H9 (cell line): ENCODE data around the gene ACTA1. TPM values are rescaled to one million over a fixed set of nuclear protein-coding genes. Genes with fewer than 3 reads are reported as not detected.

ENCODE experiments used
- DNase-seq: peaks from one replicate; pipeline ENCODE4 v3.0.0-alpha.2; 2017
- H2AFZ ChIP-seq: one replicate; pipeline ENCODE4 v1.6.1; 2013; ENCODE audit warnings: mild to moderate bottlenecking, low read length, control low read depth, moderate library complexity
- H2AK5ac ChIP-seq: 2 replicates; pipeline ENCODE4 v1.6.1; 2013; ENCODE audit warnings: low read length, control low read depth, mixed read lengths; ENCODE audit not compliant: insufficient read length
- H2BK120ac ChIP-seq: one replicate; pipeline ENCODE4 v1.6.1; 2013; ENCODE audit warnings: low read depth, mild to moderate bottlenecking, low read length, control low read depth, inconsistent platforms; ENCODE audit not compliant: poor library complexity, severe bottlenecking
- H2BK12ac ChIP-seq: 2 replicates; pipeline ENCODE4 v1.6.1; 2013; ENCODE audit warnings: low read length, control low read depth, mixed read lengths, low read depth; ENCODE audit not compliant: insufficient read length
- H2BK15ac ChIP-seq: 2 replicates; pipeline ENCODE4 v1.6.1; 2013; ENCODE audit warnings: low read depth, low read length, control low read depth
- H2BK20ac ChIP-seq: one replicate; pipeline ENCODE4 v1.6.1; 2013; ENCODE audit warnings: low read depth, mild to moderate bottlenecking, low read length, control low read depth, inconsistent platforms; ENCODE audit not compliant: poor library complexity, severe bottlenecking
- H2BK5ac ChIP-seq: 2 replicates; pipeline ENCODE4 v1.6.1; 2013; ENCODE audit warnings: low read length, control low read depth, mixed read lengths; ENCODE audit not compliant: insufficient read length
- H3K14ac ChIP-seq: 2 replicates; pipeline ENCODE4 v1.6.1; 2013; ENCODE audit warnings: low read length, control low read depth; ENCODE audit not compliant: insufficient read depth
- H3K18ac ChIP-seq: 2 replicates; pipeline ENCODE4 v1.6.1; 2013; ENCODE audit warnings: low read depth, mild to moderate bottlenecking, mixed read lengths, low read length, control low read depth; ENCODE audit not compliant: insufficient read length
- H3K23ac ChIP-seq: 2 replicates; pipeline ENCODE4 v1.6.1; 2013; ENCODE audit warnings: low read length, control low read depth, mixed read lengths, low read depth; ENCODE audit not compliant: insufficient read length
- H3K23me2 ChIP-seq: 2 replicates; pipeline ENCODE4 v1.6.1; 2013; ENCODE audit warnings: low read depth, mild to moderate bottlenecking, mixed read lengths, low read length, control low read depth; ENCODE audit not compliant: insufficient read length, poor library complexity, severe bottlenecking
- H3K27ac ChIP-seq: 2 replicates; pipeline ENCODE4 v1.5.1; 2013; ENCODE audit warnings: low read length, control low read depth, mixed read lengths, low read depth; ENCODE audit not compliant: insufficient read length
- H3K27me3 ChIP-seq: 2 replicates; pipeline ENCODE4 v1.6.1; 2013; ENCODE audit warnings: low read length, control low read depth, inconsistent platforms; ENCODE audit not compliant: insufficient read depth
- H3K4ac ChIP-seq: 2 replicates; pipeline ENCODE4 v1.6.1; 2013; ENCODE audit warnings: low read depth, mild to moderate bottlenecking, control low read depth, inconsistent platforms, low read length, moderate library complexity
- H3K4me1 ChIP-seq: 2 replicates; pipeline ENCODE4 v1.6.1; 2013; ENCODE audit warnings: low read length, control low read depth, inconsistent platforms; ENCODE audit not compliant: insufficient read depth
- H3K4me2 ChIP-seq: 2 replicates; pipeline ENCODE4 v1.6.1; 2013; ENCODE audit warnings: low read length, control low read depth, mixed read lengths; ENCODE audit not compliant: insufficient read length, insufficient read depth
- H3K56ac ChIP-seq: 2 replicates; pipeline ENCODE4 v1.6.1; 2013; ENCODE audit warnings: low read depth, mild to moderate bottlenecking, mixed read lengths, low read length, control low read depth; ENCODE audit not compliant: insufficient read length
- H3K79me1 ChIP-seq: 2 replicates; pipeline ENCODE4 v1.6.1; 2013; ENCODE audit warnings: low read depth, mild to moderate bottlenecking, moderate library complexity, low read length, control low read depth, inconsistent platforms; ENCODE audit not compliant: insufficient read depth, poor library complexity, severe bottlenecking
- H3K79me2 ChIP-seq: 2 replicates; pipeline ENCODE4 v1.6.1; 2013; ENCODE audit warnings: low read length, control low read depth, inconsistent platforms; ENCODE audit not compliant: insufficient read depth
- H3K9ac ChIP-seq: 2 replicates; pipeline ENCODE4 v1.6.1; 2013; ENCODE audit warnings: low read length, control low read depth, mixed read lengths; ENCODE audit not compliant: insufficient read length; ENCODE audit errors: extremely low read depth
- H3K9me3 ChIP-seq: one replicate; pipeline ENCODE4 v1.6.1; 2013; ENCODE audit warnings: low read depth, low read length, inconsistent platforms; ENCODE audit not compliant: control insufficient read depth
- H3T11ph ChIP-seq: one replicate; pipeline ENCODE4 v1.6.1; 2013; ENCODE audit warnings: mild to moderate bottlenecking, low read length, control low read depth, inconsistent platforms
- H4K20me1 ChIP-seq: one replicate; pipeline ENCODE4 v1.6.1; 2013; ENCODE audit not compliant: control insufficient read depth, insufficient read length, insufficient read depth
- H4K5ac ChIP-seq: 2 replicates; pipeline ENCODE4 v1.6.1; 2013; ENCODE audit warnings: low read depth, mild to moderate bottlenecking, mixed read lengths, low read length, control low read depth; ENCODE audit not compliant: insufficient read length
- H4K8ac ChIP-seq: replicated peaks from 2 replicates; pipeline ENCODE4 v1.6.1; 2013; ENCODE audit warnings: low read length, control low read depth, mixed read lengths, low read depth; ENCODE audit not compliant: insufficient read length
- H4K91ac ChIP-seq: 2 replicates; pipeline ENCODE4 v1.6.1; 2013; ENCODE audit warnings: low read depth, mild to moderate bottlenecking, moderate library complexity, mixed read lengths, low read length, control low read depth; ENCODE audit not compliant: insufficient read length
- H3K27ac Mint-ChIP-seq, 3 experiments: 2 replicates in 2 of 3; 3 replicates in 1 of 3; pipeline ENCODE4 v1.8.0; 2020 to 2021; ENCODE audit warnings: mixed read lengths in 3 of 3, mild to moderate bottlenecking in 1 of 3, moderate library complexity in 1 of 3
- H3K27me3 Mint-ChIP-seq: 2 replicates; pipeline ENCODE4 v1.8.0; 2021; ENCODE audit warnings: low read depth, mild to moderate bottlenecking, moderate library complexity, mixed read lengths
- H3K36me3 Mint-ChIP-seq, 3 experiments: 2 replicates in 2 of 3; 3 replicates in 1 of 3; pipeline ENCODE4 v1.8.0; 2020 to 2021; ENCODE audit warnings: low read depth in 3 of 3, mixed read lengths in 3 of 3; ENCODE audit not compliant: insufficient read depth in 1 of 3
- H3K4me1 Mint-ChIP-seq, 2 experiments: 2 replicates each; pipeline ENCODE4 v1.8.0; 2020; ENCODE audit warnings: mixed read lengths in 2 of 2
- H3K4me3 Mint-ChIP-seq, 2 experiments: 2 replicates in 1 of 2; 3 replicates in 1 of 2; pipeline ENCODE4 v1.8.0; 2020 to 2021; ENCODE audit warnings: mild to moderate bottlenecking in 2 of 2, mixed read lengths in 2 of 2, moderate library complexity in 1 of 2
- H3K9me3 Mint-ChIP-seq, 2 experiments: 2 replicates in 1 of 2; 3 replicates in 1 of 2; pipeline ENCODE4 v1.8.0; 2020; ENCODE audit warnings: mild to moderate bottlenecking in 2 of 2, mixed read lengths in 2 of 2, moderate library complexity in 1 of 2
- CTCF ChIP-seq: fragments of 200-600 bp; sonication (generic); conservative IDR thresholded peaks from 3 replicates; pipeline ENCODE4 v1.8.0; 2021; ENCODE audit warnings: antibody characterized with exemption, mild to moderate bottlenecking
- WGBS: extraction: QIAGEN DNeasy Blood & Tissue Kit; methylation state at CpG from one replicate; pipeline ENCODE4 v1.1.7; 2013; ENCODE audit warnings: missing lambda C conversion rate, low lambda C conversion rate, mixed read lengths; ENCODE audit not compliant: insufficient read length; ENCODE audit errors: extremely low coverage; 5-methylcytosine and 5-hydroxymethylcytosine counted together
- total RNA-seq: library from RNA; stranded (reverse); gene quantifications from 2 replicates; pipeline ENCODE4 v1.2.1, GENCODE V29; 2021

The ACTA1 gene
- total RNA-seq, 1 experiment from 2014 or later, result 48.5 TPM

- no peak overlapping the region for H3K4me3 Mint-ChIP-seq
- no CpG with 5 or more reads among the region's 7 CpGs for WGBS
Measured at GRCh38 chr1:229384822-229385221, 49.1 kb downstream of the ACTA1 start.

More at GRCh38 chr1:229384822-229385221, 49.1 kb downstream of the ACTA1 start:
- TF ChIP-seq CTCF, result no peak
- Mint-ChIP-seq H3K4me1 (peaks cover 21 to 24% of the 10 kb centered on the region in 2 experiments), H3K27me3 (peaks cover 5% of the 10 kb centered on the region; the same call in 1 of the 2 replicates), H3K9me3 (no peaks in the 10 kb centered on the region), H3K27ac (no peak overlapping the region), H3K36me3 (no peaks in the 10 kb centered on the region; a peak in 1 of 7 replicates)
- H3K18ac ChIP-seq, result no peak overlapping the region
- H4K5ac ChIP-seq, result no peak overlapping the region
- H3K56ac ChIP-seq, result no peak overlapping the region
- H2BK15ac ChIP-seq, result no peak overlapping the region
- H2AFZ ChIP-seq, result no peak overlapping the region
- H3K23ac ChIP-seq, result no peak overlapping the region
- no peaks in the 10 kb centered on the region for H3K9me3 ChIP-seq
- H3K4ac ChIP-seq, result no peak overlapping the region
- H3K27ac ChIP-seq, result no peak overlapping the region
- no peak overlapping the region for H2BK120ac ChIP-seq
- no peaks in the 10 kb centered on the region for H3K23me2 ChIP-seq
- H3K4me2 ChIP-seq, result no peak overlapping the region
- no peak overlapping the region for H3T11ph ChIP-seq
- no peak overlapping the region for H2BK5ac ChIP-seq
- no peak overlapping the region for H3K14ac ChIP-seq
- H4K91ac ChIP-seq, result no peak overlapping the region
- no peaks in the 10 kb centered on the region for H3K79me2 ChIP-seq
- peaks cover 9% of the 10 kb centered on the region; the same call in 1 of the 2 replicates for H3K4me1 ChIP-seq
- H4K20me1 ChIP-seq, result no peaks in the 10 kb centered on the region
- H3K27me3 ChIP-seq, result no peaks in the 10 kb centered on the region
- H2BK20ac ChIP-seq, result no peak overlapping the region
- no peak overlapping the region for H2BK12ac ChIP-seq
- no peak overlapping the region for H4K8ac ChIP-seq
- H3K79me1 ChIP-seq, result no peaks in the 10 kb centered on the region
- H2AK5ac ChIP-seq, result no peak overlapping the region
- no peak overlapping the region for H3K9ac ChIP-seq
- no peak for DNase-seq
